SIG-M5 treated with dmso at 0.1 percent for 504 hours (cell line): ENCODE data around the gene SLC30A1.
A peak's percentile ranks its signal among the peaks of the same experiment; 100 is the strongest.

Experiments used
- DNase-seq: peaks from one replicate; lab custom pipeline; 2025; ENCODE audit not compliant: unreplicated experiment; lab: John Stamatoyannopoulos, UW

SLC30A1 gene

DNA sequence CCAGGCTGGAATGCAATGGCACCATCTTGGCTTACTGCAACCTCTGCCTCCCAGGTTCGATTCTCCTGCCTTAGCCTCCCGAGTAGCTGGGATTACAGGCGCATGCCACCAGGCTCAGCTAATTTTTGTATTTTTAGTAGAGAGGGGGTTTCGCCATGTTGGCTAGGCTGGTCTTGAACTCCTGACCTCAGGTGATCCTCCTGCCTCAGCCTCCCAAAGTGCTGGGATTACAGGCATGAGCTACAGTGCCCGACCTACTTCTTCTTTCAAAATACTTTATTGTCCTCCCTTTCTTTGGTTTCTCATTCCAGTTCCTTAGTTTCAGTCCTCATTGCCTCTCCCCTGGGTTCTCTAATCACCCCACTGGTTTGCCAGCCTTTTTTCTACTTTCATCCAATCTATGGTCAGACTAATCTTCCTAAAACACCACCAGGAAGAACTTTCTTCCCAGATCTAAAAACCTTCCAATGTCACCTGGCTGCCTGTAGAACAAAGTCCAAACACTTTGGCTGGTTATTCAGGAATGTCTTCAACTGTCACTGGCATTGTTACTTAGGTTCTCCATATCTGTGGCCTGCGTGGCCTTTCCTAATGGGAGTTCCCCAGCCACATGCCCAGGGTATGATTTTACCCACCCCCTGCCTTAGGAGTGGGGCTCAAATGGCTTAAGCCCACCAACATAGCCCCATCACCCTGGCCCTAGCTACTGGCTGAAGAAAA, 29.0 kb upstream of the SLC30A1 start:
- no peak for DNase-seq

DNA sequence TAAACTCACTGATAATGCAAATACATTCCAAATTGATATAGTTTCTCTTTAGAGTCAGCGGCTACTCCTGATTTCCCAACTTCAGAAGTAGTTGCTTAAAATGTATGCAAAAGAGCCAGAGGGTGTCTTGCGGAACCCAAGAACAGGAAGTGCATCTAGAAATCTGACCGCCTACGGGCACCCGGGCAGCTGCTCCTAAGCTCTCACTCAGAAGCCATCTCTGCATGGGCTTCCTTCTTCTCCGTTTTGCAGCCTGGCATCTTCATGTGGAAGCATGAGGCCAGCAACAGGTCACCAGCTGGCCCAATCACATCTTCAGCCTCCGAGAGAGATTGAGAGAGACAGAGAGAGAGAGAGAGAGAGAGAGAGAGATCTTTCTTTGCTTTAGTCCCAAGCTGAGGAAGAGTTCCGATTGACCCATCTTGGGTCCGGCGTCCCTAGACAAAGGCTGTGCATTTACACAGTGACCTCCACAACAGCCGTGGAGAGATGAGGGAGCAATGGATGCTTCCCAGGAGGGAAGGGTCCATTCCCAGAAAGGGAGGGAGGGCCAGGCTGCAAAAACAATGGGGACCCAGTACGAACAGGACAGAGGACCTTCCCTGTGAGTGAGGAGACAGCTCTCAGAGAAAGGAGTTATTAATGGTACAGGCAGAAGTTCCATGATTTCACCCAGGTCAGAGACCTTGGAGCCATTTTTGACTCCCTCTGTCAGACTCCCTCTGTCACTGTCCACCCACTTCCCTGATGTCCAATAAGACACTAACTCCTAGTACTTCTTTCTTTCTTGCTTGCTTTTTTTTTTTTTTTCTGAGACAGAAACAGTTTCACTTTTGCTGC, 28.2 kb upstream of the SLC30A1 start:
- DNase-seq: peak; percentile 99

DNA sequence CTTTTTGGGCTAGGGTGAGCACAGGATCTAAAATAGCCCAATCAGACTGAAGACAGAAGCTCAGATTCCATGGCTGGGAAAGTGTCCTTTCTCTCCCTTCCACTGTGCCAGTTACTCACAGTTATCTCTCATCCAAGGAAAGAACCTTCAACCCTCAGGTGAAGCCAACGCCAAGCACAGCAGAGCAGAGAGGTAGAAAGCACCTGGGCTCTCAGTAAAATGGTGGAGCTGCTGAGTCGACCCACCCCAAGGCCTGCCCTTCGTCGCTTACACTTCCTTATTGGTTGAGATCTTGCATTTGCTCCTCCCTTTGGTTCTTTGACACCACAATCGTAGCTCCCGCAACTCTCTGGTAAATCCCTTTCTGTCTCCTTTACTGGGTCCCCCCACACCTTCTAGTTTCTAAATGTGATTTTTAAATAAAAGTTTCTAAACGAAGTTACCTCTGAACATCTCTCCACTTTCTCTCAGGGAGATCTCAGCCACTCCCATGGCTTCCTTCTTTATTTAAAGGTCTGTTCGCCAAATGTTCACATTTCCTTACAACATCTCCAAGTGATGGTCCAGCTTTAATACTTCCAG, 27.5 kb upstream of the SLC30A1 start:
- DNase-seq: peak; percentile 86

DNA sequence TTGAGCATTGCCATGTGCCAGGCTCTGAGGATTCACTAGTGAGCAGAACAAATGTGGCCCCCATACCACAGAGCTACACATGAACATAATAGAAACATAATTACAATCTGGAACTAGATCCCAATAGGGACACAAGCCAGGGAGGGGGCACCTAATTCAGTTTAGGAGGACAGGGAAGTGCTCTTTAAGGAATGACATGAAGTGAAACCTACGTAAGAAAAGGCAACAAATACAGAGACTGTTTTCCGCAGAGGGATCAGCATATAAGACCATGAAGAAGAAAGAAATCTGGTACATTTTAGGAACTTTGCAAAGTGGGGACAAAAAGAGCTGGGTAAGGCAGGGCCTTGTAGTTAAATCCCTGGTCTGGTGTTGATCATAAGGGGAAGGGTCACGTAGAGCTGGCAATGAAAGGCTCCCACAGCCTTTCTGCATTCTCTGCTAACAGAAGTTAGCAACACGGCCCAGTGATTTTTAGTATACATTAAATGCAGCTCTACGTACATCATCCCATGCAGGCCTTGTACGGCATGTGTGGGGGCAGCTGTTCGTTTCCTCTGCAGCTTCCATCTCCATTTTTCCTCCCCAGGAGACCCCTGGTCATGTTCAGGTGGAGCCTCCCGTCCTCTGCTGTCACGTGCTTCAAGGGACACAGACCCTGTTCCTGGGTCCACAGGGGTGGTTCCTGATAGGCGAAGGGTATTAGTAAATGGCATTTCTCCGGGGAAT, 26.8 kb upstream of the SLC30A1 start:
- DNase-seq: peak; percentile 46

DNA sequence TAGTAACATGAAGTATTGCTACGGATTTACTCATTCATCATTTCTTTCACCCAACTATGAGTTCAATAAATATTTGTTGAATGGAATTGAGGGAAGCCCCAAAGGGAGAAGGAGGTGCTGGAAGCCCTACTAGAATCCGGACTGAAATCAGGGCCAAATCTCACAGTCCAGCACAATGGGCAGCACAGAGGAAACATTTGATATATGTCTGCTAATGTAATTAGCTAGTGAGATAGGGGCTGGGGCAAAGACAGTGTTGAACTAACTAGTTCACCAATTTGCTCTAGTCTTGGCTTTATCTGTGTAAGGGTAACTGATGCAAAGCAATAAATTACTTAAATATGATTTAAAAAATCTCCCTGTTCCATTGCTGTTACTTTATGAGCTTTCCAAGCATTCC, 26.1 kb upstream of the SLC30A1 start:
- no peak for DNase-seq

DNA sequence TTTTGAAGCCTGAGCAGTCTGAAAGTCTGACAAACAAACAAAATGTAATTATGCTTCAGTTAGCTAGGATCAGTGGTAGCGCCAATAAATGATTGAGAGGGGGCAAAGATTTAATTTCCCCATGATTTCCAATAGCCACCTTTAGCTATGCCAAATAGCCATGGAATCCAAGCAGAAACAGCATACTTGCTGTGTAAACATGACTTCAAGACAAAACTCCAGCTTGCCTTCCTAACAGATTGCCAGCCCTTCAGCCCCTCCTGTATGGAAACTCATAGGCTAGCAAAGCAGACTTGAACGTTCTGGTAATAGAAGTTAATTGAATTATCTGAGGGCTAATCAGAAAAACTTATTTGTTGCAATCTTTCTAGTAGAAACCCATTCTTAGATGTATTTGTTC, 25.6 kb upstream of the SLC30A1 start:
- no peak for DNase-seq

DNA sequence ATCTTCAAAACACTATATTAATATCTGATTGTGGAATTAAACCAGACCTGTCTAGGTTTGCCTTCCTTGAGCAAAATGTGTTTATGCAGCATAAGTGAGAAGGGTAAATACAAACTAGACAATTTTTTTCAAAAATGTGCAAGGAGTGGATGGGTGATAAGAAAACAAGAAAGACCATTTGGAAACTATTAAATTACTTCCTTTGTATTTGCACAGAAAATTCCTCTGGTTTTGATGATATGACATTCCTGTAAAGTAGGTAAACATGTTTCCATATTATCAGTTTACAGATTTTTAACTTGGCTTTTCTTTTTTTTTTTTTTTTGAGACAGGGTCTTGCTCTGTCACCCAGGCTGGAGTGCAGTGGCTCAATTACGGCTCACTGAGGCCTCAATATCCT, 24.8 kb upstream of the SLC30A1 start:
- DNase-seq: no peak

DNA sequence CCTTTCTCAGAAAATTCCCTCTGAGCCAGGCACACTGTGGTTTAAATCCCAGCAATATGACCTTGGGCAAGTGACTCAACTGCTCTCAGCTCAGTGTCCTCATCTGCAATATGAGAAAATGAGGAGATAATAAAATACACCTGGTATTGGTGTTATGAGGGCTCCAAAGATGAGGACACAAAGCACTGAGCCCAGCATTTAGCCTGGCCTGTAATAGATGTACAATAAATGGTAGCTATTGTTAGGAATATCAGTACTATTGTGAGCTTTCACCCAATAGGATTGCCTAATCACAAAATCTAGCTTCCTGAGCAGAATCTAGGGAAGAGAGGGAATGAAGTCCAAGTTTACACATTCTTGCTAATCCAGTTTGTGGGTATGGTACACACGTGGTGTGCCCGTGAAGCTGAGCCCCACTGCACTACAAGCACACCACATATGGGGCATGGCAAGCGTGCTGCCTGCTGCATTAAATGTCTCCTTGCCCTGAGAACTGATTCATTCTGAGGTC, 24.3 kb upstream of the SLC30A1 start:
- no peak for DNase-seq

DNA sequence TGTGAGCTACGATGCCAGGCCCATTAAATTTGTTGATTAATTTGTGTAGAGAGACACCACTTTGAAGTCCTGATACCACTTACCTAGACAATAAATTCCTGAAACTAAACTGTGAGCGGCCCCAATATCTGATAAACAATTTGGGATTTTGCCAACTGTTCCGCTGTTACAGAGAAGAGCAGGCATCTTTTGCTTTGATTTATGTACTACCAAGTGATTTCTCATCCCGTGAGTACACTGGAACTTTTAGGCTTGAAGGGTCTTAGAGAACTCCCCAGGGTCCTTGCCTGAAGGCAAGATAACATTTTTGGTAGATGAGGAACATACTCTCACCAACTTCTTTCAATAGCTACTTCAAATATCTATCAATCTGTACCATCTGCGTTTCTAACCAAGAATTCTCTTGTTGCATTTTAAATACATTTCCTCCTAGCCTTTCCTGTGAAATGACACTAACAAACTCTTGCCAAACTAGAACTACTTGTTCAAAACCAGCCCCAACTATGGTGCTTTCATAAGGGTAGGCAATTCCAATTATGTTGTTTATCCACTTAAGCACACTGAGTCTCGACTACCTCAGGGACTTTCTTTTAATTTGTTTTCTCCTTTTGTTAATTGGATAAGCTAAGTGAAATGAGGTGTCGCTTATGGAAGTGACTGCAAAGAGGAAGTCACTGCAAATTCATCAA, 23.2 kb upstream of the SLC30A1 start:
- DNase-seq: no peak

DNA sequence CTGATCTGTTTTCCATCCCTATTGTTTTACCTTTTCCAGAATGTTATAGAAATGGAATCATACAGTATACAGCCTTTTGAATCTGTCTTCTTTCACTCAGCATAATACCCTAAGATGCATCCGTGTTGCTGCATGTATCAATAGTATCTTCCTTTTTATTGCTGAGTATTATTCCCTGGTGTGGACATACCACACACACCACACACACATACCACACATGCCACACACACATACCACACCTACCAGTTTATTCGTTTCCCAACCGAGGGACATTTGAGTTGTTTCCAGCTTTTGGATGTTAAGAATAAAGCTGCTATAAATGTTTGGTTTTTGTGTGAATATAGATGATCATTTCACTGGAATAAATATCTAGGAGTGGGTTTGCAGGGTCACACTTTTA, 22.2 kb upstream of the SLC30A1 start:
- DNase-seq: no peak

DNA sequence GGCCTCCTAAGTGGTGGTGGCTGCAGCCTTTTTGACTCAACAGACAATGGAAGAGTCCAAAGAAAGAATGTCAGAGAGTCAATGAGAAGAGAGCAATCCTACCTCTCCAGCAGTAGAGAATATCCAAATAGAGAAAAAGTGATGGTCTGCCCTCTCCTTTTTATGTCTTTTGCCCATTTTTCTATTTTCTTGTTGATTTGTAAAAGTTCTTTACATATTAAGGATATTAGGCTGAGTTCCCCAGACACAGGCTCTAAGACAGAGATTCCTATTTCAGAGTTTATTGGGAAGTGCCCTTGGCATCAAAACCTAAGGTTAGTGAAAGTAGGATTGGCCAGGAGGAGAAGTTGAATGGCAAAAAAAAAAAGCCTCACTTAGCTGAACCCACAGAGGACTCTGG, 20.3 kb upstream of the SLC30A1 start:
- no peak for DNase-seq

DNA sequence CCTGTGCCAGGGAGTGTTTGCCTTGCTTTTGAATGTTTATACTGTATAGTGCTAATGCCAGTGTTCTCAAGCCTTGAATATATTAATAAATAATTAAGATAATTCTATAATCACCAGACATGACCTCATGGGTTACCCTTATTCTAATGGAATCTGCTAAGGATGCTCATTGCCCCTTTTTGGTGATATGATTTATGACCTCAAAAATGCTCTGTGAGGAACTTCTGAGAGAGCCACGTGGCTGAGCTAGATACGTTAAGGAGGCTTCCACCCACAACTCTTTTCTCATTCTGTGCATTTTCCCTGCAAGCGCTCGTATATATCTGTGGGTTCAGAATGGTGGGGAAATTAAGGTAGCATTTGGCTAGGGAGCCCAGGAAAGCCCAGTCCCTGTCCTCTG, 19.6 kb upstream of the SLC30A1 start:
- no peak for DNase-seq

DNA sequence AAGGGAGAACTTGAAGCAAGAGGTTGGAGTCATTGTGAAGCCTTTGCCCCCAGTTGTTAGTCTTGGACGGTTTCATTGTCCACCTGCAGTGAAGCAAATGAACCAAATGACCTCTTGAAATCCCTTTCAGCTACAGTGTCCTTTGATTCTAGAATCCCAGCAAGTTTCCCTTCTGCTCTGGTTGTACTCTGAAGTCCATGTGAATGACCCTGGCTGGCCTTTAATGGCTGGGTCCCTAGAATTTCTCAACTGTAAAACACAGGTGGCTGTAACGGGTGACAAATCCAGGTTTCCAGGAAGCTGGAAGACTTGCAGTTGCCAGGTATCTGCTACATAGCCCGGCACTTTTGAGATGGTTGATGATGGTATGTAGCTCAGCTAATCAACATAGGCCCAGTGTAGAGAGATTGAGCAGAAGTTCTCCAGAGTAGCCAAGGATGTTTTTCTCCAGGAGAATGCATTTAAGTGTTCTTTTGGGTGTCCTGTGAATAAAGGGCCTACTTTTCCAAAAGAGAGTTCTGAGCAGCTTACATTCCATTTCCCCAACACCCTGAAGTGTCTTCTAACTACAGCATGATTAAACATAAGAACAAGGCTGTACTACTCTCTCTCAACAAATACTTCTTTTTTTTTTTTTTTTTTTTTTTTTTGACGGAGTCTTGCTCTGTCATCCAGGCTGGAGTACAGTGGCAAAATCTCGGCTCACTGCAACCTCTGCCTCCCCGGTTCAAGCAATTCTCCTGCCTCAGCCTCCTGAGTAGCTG, 17.6 kb upstream of the SLC30A1 start:
- DNase-seq: no peak

DNA sequence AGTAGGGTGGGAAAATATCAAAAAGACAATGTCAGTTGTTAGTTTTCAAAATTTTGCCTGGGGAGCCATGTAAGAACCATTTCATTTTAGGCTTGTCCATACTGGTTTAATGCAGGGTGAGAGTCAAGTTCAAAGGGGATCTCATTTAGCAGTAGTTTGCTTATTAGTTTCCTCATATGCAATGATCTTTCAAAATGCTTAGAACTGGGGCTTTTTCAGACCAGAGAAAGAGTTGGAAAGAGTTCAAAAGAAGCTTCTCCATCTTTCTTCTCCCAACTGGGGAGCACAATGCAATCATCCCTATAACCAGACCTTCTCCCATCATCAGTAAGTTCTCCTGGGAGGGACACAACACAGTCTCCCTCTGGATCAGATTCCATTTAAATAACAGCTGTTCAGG, 16.5 kb upstream of the SLC30A1 start:
- DNase-seq: no peak

DNA sequence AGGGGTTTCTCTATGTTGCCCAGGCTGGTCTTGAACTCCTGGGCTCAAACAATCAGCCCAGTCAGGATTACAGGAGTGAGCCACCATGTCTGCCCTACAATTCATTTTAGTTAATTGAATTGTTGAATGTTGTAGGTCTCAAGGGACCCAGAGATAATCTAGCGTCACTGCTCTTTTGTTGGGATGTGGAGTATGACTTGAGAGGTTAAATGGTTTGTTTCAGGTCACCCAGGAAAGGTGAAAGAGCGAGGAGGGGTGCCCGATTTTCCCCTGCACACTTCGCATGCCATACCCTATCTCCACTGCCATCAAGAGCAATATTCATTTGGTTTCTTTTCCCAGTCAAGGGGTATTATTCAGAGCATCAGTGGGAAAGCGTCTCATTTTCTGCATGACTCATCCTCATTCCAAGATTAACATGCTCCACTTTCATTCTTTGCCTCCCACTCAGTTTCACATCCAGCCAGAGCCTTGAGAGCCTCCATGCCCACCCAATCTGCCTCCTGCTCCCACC, 13.1 kb upstream of the SLC30A1 start:
- no peak for DNase-seq

DNA sequence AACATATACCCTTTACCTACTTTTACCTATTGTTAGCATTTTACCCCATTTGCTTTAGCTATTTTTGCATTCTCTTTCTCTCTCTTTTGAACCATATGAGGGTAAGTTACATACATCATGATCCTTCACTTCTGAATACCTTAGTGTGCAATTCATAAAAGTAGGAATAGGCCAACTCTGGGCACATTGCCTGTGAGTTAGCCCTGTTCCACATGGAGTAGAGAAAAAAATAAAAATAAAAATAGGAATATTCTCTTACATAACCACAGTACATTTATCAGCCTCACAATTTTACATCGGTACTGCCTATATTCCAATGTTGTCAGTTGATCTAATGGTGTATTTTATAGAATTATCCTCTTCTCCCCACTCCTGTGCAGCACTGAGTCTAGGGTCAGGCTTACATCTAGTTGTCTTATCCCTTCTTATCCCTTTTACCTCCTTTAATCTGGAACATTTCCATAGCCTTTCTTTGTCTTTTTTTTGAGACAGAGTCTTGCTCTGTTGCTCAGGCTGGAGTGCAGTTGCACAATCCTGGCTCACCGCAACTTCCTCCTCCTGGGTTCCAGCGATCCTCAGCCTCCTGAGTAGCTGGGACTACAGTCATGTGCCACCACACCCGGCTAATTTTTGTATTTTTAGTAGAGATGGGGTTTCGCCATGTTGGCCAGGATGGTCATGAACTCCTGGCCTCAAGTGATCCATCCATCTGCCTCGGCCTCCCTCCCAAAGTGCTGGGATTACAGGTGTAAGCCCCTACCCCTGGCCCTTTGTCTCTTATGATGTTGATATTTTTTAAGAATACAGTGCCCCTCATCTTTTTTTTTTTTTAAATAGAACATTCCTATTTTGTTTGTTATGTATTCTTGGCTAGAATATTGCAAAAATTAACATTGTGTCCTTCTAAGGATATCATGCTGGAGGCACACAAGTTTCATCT, 11.1 kb upstream of the SLC30A1 start:
- DNase-seq: peak; percentile 83

DNA sequence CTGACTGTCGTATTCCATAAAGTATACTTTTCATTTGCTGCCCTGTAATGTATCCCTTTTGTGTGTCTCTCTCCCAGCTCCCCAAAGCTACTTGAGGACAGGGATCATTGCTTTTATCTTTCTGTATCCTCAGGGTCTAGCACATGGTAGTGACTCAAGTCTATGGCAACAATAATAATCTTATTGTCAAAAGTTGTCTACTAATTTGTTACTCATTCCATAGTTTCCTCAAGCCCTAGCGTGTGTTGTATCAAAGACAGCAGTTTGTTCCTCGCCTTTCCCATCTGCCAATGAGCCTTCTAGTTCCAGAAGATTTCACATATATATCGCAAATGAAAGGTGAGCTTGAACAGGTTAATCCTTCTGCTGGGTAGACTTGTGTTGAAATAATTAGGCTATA, 9.8 kb upstream of the SLC30A1 start:
- no peak for DNase-seq

DNA sequence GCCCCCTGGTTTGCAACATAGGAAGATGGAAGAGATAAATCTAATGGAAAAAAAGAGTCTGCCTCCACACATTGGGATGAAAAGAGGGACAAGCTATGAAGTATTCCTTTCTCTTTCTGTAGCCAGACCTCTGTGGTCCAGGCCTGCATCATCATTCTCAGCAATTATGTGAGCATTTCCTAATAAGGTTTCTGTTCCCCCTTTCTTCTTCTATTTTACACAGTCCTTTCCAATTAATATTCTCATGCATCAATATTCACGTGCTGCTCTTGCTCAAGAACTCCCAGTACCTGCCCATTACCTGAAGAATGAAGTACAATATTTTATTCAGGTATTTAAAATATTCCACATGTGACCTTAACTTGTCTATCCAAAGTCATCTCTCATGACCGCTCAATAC, 8.2 kb upstream of the SLC30A1 start:
- DNase-seq: peak; percentile 72

DNA sequence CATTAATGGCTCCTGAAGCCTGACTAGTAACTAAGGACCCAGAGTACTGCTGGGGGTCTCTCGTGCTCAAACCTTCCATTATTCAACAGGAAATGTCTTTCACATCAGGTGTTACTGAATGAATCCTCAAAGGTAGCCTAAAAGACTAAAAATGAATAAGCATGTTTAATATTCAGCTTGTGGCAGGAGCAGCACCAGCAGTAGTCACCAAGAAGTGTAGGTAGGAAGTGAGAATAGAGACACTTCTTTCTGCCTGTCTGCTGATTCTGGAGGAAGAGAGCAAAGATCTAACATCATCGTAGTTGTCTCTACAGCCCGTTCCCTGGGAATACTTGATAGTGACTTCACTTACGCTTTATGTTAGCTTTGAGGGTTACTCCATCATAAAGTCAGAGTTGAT, 7.6 kb upstream of the SLC30A1 start:
- no peak for DNase-seq
